ENCODE results near the gene ZSCAN29.

ZSCAN29 gene

GRCh38 chr15:43346305-43346704 is 24.5 kb downstream of the ZSCAN29 start:
- no peak for FAIRE-seq

- FAIRE-seq: no peak
These were observed 40.1 kb downstream of the ZSCAN29 start for GRCh38 chr15:43330780-43331087.

GRCh38 chr15:43329960-43330779 is 40.7 kb downstream of the ZSCAN29 start, which contains the start of gene LCMT2:
Gene LCMT2, minus strand, starts transcription at chr15:43330573. Its CDS starts 84 bp downstream, at chr15:43330489.
- FAIRE-seq: no peak

- no peak for FAIRE-seq
These were observed 41.5 kb downstream of the ZSCAN29 start for GRCh38 chr15:43329217-43329959.

- FAIRE-seq: no peak
These were observed 45.7 kb downstream of the ZSCAN29 start for GRCh38 chr15:43325039-43325684.

- no peak for FAIRE-seq
These were observed 51.7 kb downstream of the ZSCAN29 start for GRCh38 chr15:43318990-43319771.

- no peak for FAIRE-seq
These were observed 53.2 kb downstream of the ZSCAN29 start for GRCh38 chr15:43317566-43318184.

GRCh38 chr15:43316971-43317346 is 53.9 kb downstream of the ZSCAN29 start:
- no peak for FAIRE-seq

GRCh38 chr15:43316016-43316970 is 54.5 kb downstream of the ZSCAN29 start:
- no peak for FAIRE-seq

- FAIRE-seq: no peak
These were observed 56.7 kb downstream of the ZSCAN29 start for GRCh38 chr15:43314171-43314570.

GRCh38 chr15:43312378-43312777 is 58.5 kb downstream of the ZSCAN29 start:
- no peak for FAIRE-seq
